ENCODE data around the gene SHLD2. TPM values are rescaled to one million over a fixed set of nuclear protein-coding genes. Genes with fewer than 3 reads are reported as not detected.
"Not testable (repeated sequence)": the region's sequence is repeated elsewhere in the genome, so short reads cannot be mapped to it uniquely, and the experiment has no call there.

SHLD2 gene
- total RNA-seq, 2 donors from 2014 or later: 30.0 to 30.5 TPM

DNA sequence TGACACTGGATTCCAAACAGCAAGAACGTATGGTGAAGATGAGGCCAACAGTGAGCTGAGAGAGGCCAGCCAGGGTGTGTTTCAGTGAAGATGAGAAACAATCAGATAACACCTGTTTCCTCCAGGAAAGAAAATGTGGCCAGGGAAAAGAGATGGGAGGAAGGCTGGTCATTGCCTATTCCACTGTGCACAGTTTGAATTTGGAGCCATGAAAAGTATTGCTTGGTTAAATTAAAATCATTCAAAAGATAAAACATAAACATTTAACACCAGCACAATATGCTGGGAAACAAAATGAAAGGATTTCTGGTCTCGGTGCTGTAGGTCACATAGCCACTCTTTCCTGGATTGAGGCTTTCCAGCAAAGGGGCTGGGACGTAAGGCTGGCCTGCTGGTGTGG lies 130.1 kb downstream of the SHLD2 start, which contains the start of gene NUTM2A:
TSS of gene NUTM2A (plus strand) at position 301 of the 400 bp plus-strand sequence. CDS start 383 bp downstream, outside the sequence.
- H3K27ac Mint-ChIP-seq; H3K9me3 ChIP-seq (ENCODE audit: control insufficient read depth, low read length); H3K9me3 Mint-ChIP-seq; H3K4me1 Mint-ChIP-seq; H3K4me1 ChIP-seq (ENCODE audit: control insufficient read depth, insufficient read depth, low read length); DNase-seq; H3K4me3 Mint-ChIP-seq; H3K9ac ChIP-seq (ENCODE audit: extremely low read depth, low read length, poor library complexity, severe bottlenecking); H3K4me3 ChIP-seq (ENCODE audit: low read length); H3K27ac ChIP-seq (ENCODE audit: low read depth, low read length); H3K27me3 Mint-ChIP-seq (ENCODE audit: insufficient read depth); H3K36me3 Mint-ChIP-seq (ENCODE audit: low read depth); H3K36me3 ChIP-seq (ENCODE audit: control insufficient read depth, insufficient read depth, low read length); H3K27me3 ChIP-seq (ENCODE audit: control insufficient read depth, insufficient read depth, low read length, poor library complexity, severe bottlenecking): not testable (repeated sequence)
- no CpG with 5 or more reads among the region's 3 CpGs for WGBS, 2 experiments (ENCODE audit: insufficient coverage in 1 of 2, insufficient read length in 1 of 2)

DNA sequence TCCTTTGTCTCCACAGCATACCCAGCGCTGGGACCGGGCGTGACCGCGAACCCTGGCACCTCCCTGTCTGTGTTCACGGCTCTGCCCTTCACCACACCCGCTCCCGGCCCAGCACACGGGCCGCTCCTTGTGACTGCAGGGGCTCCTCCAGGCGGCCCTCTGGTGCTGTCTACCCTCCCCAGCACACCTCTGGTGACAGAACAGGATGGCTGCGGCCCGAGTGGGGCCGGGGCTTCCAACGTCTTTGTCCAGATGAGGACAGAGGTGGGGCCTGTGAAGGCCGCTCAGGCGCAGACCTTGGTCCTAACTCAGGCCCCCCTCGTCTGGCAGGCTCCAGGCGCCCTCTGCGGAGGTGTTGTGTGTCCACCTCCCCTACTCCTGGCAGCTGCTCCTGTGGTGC lies 133.2 kb downstream of the SHLD2 start:
- not testable (repeated sequence) for DNase-seq; H3K9me3 Mint-ChIP-seq; H3K36me3 Mint-ChIP-seq (ENCODE audit: low read depth); H3K9me3 ChIP-seq (ENCODE audit: control insufficient read depth, low read length); H3K27ac Mint-ChIP-seq; H3K27me3 ChIP-seq (ENCODE audit: control insufficient read depth, insufficient read depth, low read length, poor library complexity, severe bottlenecking); H3K4me3 ChIP-seq (ENCODE audit: low read length); H3K27ac ChIP-seq (ENCODE audit: low read depth, low read length); H3K9ac ChIP-seq (ENCODE audit: extremely low read depth, low read length, poor library complexity, severe bottlenecking); H3K4me3 Mint-ChIP-seq; H3K36me3 ChIP-seq (ENCODE audit: control insufficient read depth, insufficient read depth, low read length); H3K27me3 Mint-ChIP-seq (ENCODE audit: insufficient read depth); H3K4me1 Mint-ChIP-seq; H3K4me1 ChIP-seq (ENCODE audit: control insufficient read depth, insufficient read depth, low read length)
- WGBS, 2 experiments (ENCODE audit: insufficient coverage in 1 of 2, insufficient read length in 1 of 2): 89% methylated on average over 5 of the region's 20 CpGs; no CpG with 5 or more reads in 1 of the 2 experiments

DNA sequence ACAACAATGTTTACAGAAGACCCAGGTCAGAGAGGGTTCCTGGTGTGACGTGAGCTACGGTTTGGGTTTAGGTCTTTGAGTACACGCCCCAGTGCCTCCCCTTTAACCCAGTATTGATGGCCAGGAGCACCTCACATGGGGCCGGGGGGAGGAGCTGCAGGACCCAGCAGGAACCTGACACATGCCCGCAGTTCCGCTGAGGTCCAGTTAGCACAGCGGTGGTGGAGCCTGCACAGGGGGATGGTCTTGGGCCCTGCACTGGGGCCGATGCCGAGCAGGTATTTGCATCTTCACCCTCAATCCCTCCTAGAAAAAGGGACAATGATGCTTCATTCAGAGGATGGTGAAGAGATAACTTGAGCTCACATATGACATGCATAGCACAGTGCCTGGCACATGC lies 134.2 kb downstream of the SHLD2 start:
- not testable (repeated sequence) for H3K27ac ChIP-seq (ENCODE audit: low read depth, low read length); H3K4me1 Mint-ChIP-seq; H3K36me3 ChIP-seq (ENCODE audit: control insufficient read depth, insufficient read depth, low read length)

DNA sequence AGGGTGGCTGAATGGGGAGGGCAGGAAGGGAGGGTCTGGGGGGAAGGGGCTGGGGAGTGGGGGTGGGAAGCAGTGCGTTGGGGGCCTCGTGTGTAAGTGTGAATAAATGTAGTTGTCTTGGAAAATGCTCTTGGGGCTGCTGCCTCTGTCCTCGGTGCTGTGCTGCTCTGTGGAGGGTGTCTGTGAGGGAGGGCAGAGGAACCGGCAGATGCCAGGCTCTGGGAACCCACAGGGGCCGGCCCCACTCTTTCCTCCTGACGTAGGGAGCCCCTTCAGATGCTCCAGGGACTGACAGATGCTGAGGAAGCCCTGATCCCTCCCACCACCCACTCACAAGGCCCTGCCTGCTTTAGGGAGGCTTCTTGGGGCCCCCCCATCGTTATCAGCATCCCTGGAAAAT lies 139.8 kb downstream of the SHLD2 start:
- H3K36me3 ChIP-seq (ENCODE audit: control insufficient read depth, insufficient read depth, low read length); H3K36me3 Mint-ChIP-seq (ENCODE audit: low read depth); H3K4me3 Mint-ChIP-seq; H3K9me3 Mint-ChIP-seq; H3K27ac Mint-ChIP-seq; H3K9ac ChIP-seq (ENCODE audit: extremely low read depth, low read length, poor library complexity, severe bottlenecking); H3K4me1 Mint-ChIP-seq; DNase-seq; H3K9me3 ChIP-seq (ENCODE audit: control insufficient read depth, low read length); H3K27ac ChIP-seq (ENCODE audit: low read depth, low read length); H3K27me3 ChIP-seq (ENCODE audit: control insufficient read depth, insufficient read depth, low read length, poor library complexity, severe bottlenecking); H3K4me1 ChIP-seq (ENCODE audit: control insufficient read depth, insufficient read depth, low read length); H3K4me3 ChIP-seq (ENCODE audit: low read length); H3K27me3 Mint-ChIP-seq (ENCODE audit: insufficient read depth): not testable (repeated sequence)
- no CpG with 5 or more reads among the region's 7 CpGs for WGBS, 2 experiments (ENCODE audit: insufficient coverage in 1 of 2, insufficient read length in 1 of 2)

More for the DNA sequence above, 134.2 kb downstream of the SHLD2 start:
- H3K27me3 ChIP-seq (ENCODE audit: control insufficient read depth, insufficient read depth, low read length, poor library complexity, severe bottlenecking); H3K9ac ChIP-seq (ENCODE audit: extremely low read depth, low read length, poor library complexity, severe bottlenecking); H3K4me3 Mint-ChIP-seq; H3K9me3 ChIP-seq (ENCODE audit: control insufficient read depth, low read length); H3K4me3 ChIP-seq (ENCODE audit: low read length); H3K27me3 Mint-ChIP-seq (ENCODE audit: insufficient read depth); H3K9me3 Mint-ChIP-seq; H3K27ac Mint-ChIP-seq; H3K36me3 Mint-ChIP-seq (ENCODE audit: low read depth); H3K4me1 ChIP-seq (ENCODE audit: control insufficient read depth, insufficient read depth, low read length); DNase-seq: not testable (repeated sequence)
- WGBS, 2 experiments (ENCODE audit: insufficient coverage in 1 of 2, insufficient read length in 1 of 2): 93 to 100% methylated on average over 2 to 9 of the region's 9 CpGs

DNA sequence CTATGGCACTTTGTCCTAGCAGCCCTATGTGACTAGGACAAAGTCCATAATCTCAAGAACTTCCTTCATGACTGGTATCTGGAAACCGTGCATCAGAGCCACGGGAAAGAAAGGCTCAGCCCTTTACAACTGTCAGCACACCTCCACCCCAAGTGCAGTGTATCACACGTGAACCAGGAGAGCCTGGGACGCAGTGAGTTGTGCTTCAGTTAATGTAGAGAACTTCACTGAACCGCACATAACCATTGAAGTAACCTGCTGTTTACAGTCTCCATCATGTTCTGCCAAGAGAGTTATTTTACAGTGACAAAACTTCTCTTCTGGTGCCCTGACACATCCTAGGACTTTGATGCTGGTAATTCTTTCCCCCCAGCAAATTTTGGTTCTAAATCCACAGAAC lies 142.2 kb downstream of the SHLD2 start:
- H3K36me3 ChIP-seq (ENCODE audit: control insufficient read depth, insufficient read depth, low read length); H3K27ac ChIP-seq (ENCODE audit: low read depth, low read length); H3K9me3 ChIP-seq (ENCODE audit: control insufficient read depth, low read length); H3K27ac Mint-ChIP-seq; H3K4me3 Mint-ChIP-seq; H3K27me3 ChIP-seq (ENCODE audit: control insufficient read depth, insufficient read depth, low read length, poor library complexity, severe bottlenecking); H3K36me3 Mint-ChIP-seq (ENCODE audit: low read depth); DNase-seq; H3K27me3 Mint-ChIP-seq (ENCODE audit: insufficient read depth); H3K4me1 ChIP-seq (ENCODE audit: control insufficient read depth, insufficient read depth, low read length); H3K9me3 Mint-ChIP-seq; H3K4me3 ChIP-seq (ENCODE audit: low read length); H3K9ac ChIP-seq (ENCODE audit: extremely low read depth, low read length, poor library complexity, severe bottlenecking); H3K4me1 Mint-ChIP-seq: not testable (repeated sequence)
- WGBS, 2 experiments (ENCODE audit: insufficient coverage in 1 of 2, insufficient read length in 1 of 2): 96 to 100% methylated on average over 3 of the region's 5 CpGs

DNA sequence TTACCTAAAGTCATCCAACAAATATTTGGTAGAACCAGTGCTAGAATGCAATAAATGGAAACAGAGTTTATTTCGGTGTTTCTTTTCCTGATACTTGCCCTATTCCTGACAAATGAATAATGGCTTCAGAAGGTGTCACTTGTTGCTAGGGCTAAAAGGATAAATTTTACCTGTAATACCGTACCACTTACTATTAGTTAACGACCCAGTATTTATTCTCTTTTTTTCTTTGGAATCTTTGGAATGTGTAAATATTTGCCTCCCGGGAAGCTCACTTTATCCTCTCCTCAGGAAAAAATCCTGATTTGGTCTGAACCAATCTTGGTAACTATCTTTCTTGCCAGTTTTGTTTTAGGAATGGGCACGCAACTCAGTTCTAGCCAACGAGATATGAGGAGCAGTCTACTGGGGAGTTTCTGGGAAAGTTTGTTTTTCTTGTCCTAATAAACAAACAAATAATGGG lies 144.4 kb downstream of the SHLD2 start:
- H3K36me3 ChIP-seq (ENCODE audit: control insufficient read depth, insufficient read depth, low read length); H3K27me3 Mint-ChIP-seq (ENCODE audit: insufficient read depth); H3K4me3 ChIP-seq (ENCODE audit: low read length); H3K4me1 ChIP-seq (ENCODE audit: control insufficient read depth, insufficient read depth, low read length); H3K27ac ChIP-seq (ENCODE audit: low read depth, low read length); H3K27ac Mint-ChIP-seq; H3K9ac ChIP-seq (ENCODE audit: extremely low read depth, low read length, poor library complexity, severe bottlenecking); H3K9me3 Mint-ChIP-seq; H3K9me3 ChIP-seq (ENCODE audit: control insufficient read depth, low read length); H3K27me3 ChIP-seq (ENCODE audit: control insufficient read depth, insufficient read depth, low read length, poor library complexity, severe bottlenecking); H3K4me3 Mint-ChIP-seq; H3K36me3 Mint-ChIP-seq (ENCODE audit: low read depth); H3K4me1 Mint-ChIP-seq; DNase-seq: not testable (repeated sequence)
- no CpG with 5 or more reads among the region's 6 CpGs for WGBS, 2 experiments (ENCODE audit: insufficient coverage in 1 of 2, insufficient read length in 1 of 2)

Data from endodermal cell (in vitro differentiated cells).